Adrenal gland (tissue), 5 donors: ENCODE results near the gene OR51S1.

Experiments
- CTCF ChIP-seq, 6 experiments: fragments of 450-650 bp in 4 of 6; fragments of 200-600 bp in 2 of 6; sonication (generic) in 1 of 6; IDR thresholded peaks; 1 replicate in 5 of 6; 2 replicates in 1 of 6; pipeline versions ENCODE4 v1.5.1 to v1.8.0; 2016 to 2021; ENCODE audit warnings: antibody characterized with exemption in 6 of 6, mild to moderate bottlenecking in 2 of 6, moderate library complexity in 1 of 6
- POLR2A ChIP-seq, 2 donors: fragments of 450-650 bp; IDR thresholded peaks; one replicate each; pipeline ENCODE4 v1.6.1; 2017; ENCODE audit warnings: antibody characterized with exemption in 2 of 2, mild to moderate bottlenecking in 2 of 2, moderate library complexity in 1 of 2
- donor health status: DM: no; HTN: no; CAD: no.

- TF ChIP-seq CTCF (IDR thresholded peaks at IDR 0.05) (no peak), POLR2A (IDR thresholded peaks at IDR 0.05) (no peak)
These were observed 18.7 kb downstream of the OR51S1 start for GRCh38 chr11:4830346-4830745.
